GM12873 (cell line): ENCODE data around the gene BICDL2.

ENCODE experiments used
- CTCF ChIP-seq: IDR thresholded peaks from 2 replicates; pipeline ENCODE4 v1.5.1; 2012; ENCODE audit warnings: low read depth, mild to moderate bottlenecking, moderate library complexity, low read length, control low read depth; ENCODE audit not compliant: insufficient read depth; ENCODE audit errors: missing control alignments

BICDL2 gene

GRCh38 chr16:3025032-3026002 lies 11.4 kb downstream of the BICDL2 start:
- TF ChIP-seq CTCF: no peak

- TF ChIP-seq CTCF: no peak
Observed at GRCh38 chr16:3023669-3024478, 12.9 kb downstream of the BICDL2 start, which contains the start of the genes HCFC1R1 and THOC6. TSS of gene HCFC1R1 (minus strand) at chr16:3023942. CDS start at chr16:3023941, 1 bp downstream. TSS of gene THOC6 (plus strand) at chr16:3024035. CDS start at chr16:3024327, 292 bp downstream.

- no peak for TF ChIP-seq CTCF
Observed at GRCh38 chr16:3023415-3023668, 13.4 kb downstream of the BICDL2 start.

- no peak for TF ChIP-seq CTCF
Observed at GRCh38 chr16:3022684-3023414, 13.9 kb downstream of the BICDL2 start.

GRCh38 chr16:3022208-3022683 lies 14.5 kb downstream of the BICDL2 start:
- no peak for TF ChIP-seq CTCF

GRCh38 chr16:3021449-3022207 lies 15.1 kb downstream of the BICDL2 start:
- TF ChIP-seq CTCF: peak; percentile 37
